NCI-H2107 treated with DMSO at 0.1 percent for 48 hours (cell line): ENCODE data around the gene FAM83D.

Experiments
- DNase-seq: peaks from one replicate; lab custom pipeline; 2025; ENCODE audit not compliant: unreplicated experiment; lab: John Stamatoyannopoulos, UW

Gene FAM83D

GRCh38 chr20:38997622-38998021 is 71.4 kb downstream of the FAM83D start:
- no peak for DNase-seq

GRCh38 chr20:38999217-38999616 is 73.0 kb downstream of the FAM83D start:
- no peak for DNase-seq

- no peak for DNase-seq
Measured at GRCh38 chr20:38999965-39000910, 74.0 kb downstream of the FAM83D start.
